HG03354 (cell line): ENCODE results near the gene MAGI2.

ENCODE experiments used
- ATAC-seq: cut with Tn5 transposase; IDR thresholded peaks from one replicate; pipeline ENCODE4 v1.9.1; 2021; ENCODE audit warnings: mild to moderate bottlenecking; ENCODE audit not compliant: unreplicated experiment, poor library complexity, severe bottlenecking

The MAGI2 gene

GRCh38 chr7:78073609-78074382 lies 1379.7 kb downstream of the MAGI2 start:
- no peak for ATAC-seq

GRCh38 chr7:78072201-78072590 lies 1381.3 kb downstream of the MAGI2 start:
- no peak for ATAC-seq

GRCh38 chr7:78071491-78072200 lies 1381.8 kb downstream of the MAGI2 start:
- ATAC-seq: no peak

- no peak for ATAC-seq
Observed at GRCh38 chr7:78066599-78066998, 1386.9 kb downstream of the MAGI2 start.

- no peak for ATAC-seq
Observed at GRCh38 chr7:78063758-78064157, 1389.7 kb downstream of the MAGI2 start.

GRCh38 chr7:78062214-78062613 lies 1391.3 kb downstream of the MAGI2 start:
- ATAC-seq: no peak

- no peak for ATAC-seq
Observed at GRCh38 chr7:78057571-78057970, 1395.9 kb downstream of the MAGI2 start.

GRCh38 chr7:78055599-78055998 lies 1397.9 kb downstream of the MAGI2 start:
- ATAC-seq: no peak

GRCh38 chr7:78055001-78055573 lies 1398.4 kb downstream of the MAGI2 start:
- ATAC-seq: no peak

GRCh38 chr7:78052112-78052511 lies 1401.4 kb downstream of the MAGI2 start:
- no peak for ATAC-seq

- ATAC-seq: no peak
Observed at GRCh38 chr7:78047800-78048199, 1405.7 kb downstream of the MAGI2 start.

GRCh38 chr7:78043159-78043558 lies 1410.3 kb downstream of the MAGI2 start:
- no peak for ATAC-seq

GRCh38 chr7:78041423-78041822 lies 1412.0 kb downstream of the MAGI2 start:
- ATAC-seq: no peak

GRCh38 chr7:78039790-78040776 lies 1413.4 kb downstream of the MAGI2 start:
- peak; percentile 95 for ATAC-seq

- no peak for ATAC-seq
Observed at GRCh38 chr7:78038465-78039080, 1414.9 kb downstream of the MAGI2 start.

- no peak for ATAC-seq
Observed at GRCh38 chr7:78037603-78038002, 1415.9 kb downstream of the MAGI2 start.

- no peak for ATAC-seq
Observed at GRCh38 chr7:78033410-78033809, 1420.1 kb downstream of the MAGI2 start.

- no peak for ATAC-seq
Observed at GRCh38 chr7:78026492-78026891, 1427.0 kb downstream of the MAGI2 start.

- ATAC-seq: no peak
Observed at GRCh38 chr7:78024591-78024990, 1428.9 kb downstream of the MAGI2 start.
